ENCODE results near the gene CNTNAP2. TPM values are rescaled to one million over a fixed set of nuclear protein-coding genes. Genes with fewer than 3 reads are reported as not detected.

Gene CNTNAP2
- total and polyA plus RNA-seq, 9 of the 15 experiments (the other 6 are each of a cell fraction or from before 2014, with no cell fraction given) = 0.04 to 0.62 (median 0.09) TPM; not detected in 4

- TF ChIP-seq UBTF (IDR thresholded peaks at IDR 0.05; ENCODE audit: borderline replicate concordance in 1 of 2, low read depth in 2 of 2, low read length in 2 of 2) (no peak), POLR2AphosphoS5 (IDR thresholded peaks at IDR 0.05; ENCODE audit: control insufficient read depth, insufficient read depth, low read depth, low read length) (no peak), RERE (CRISPR knock-in tag; IDR thresholded peaks at IDR 0.05; ENCODE audit: borderline replicate concordance) (no peak), NCOA1 (IDR thresholded peaks at IDR 0.05; ENCODE audit: low read depth) (no peak), BRCA1 (IDR thresholded peaks at IDR 0.05) (no peak), BRCA1 (CRISPR knock-in tag; IDR thresholded peaks at IDR 0.05) (no peak), SNRNP70 (optimal IDR thresholded peaks at IDR 0.05; ENCODE audit: low read depth, low read length) (no peak)
Measured at GRCh38 chr7:146698995-146699610, 582.5 kb downstream of the CNTNAP2 start (continued).
